ENCODE measurements around the gene TRMT112.

GRCh38 chr11:64275031-64275800 lies 42.1 kb downstream of the TRMT112 start:
- TF ChIP-seq STAT1 (IDR thresholded peaks at IDR 0.05; ENCODE audit: unreplicated experiment) = no peak
- TF ChIP-seq JUNB (IDR thresholded peaks at IDR 0.05; ENCODE audit: unreplicated experiment) = no peak
- no peak for TF ChIP-seq CREB1 (CRISPR knock-in tag; IDR thresholded peaks at IDR 0.05; ENCODE audit: low read depth)
- TF ChIP-seq NANOG (IDR thresholded peaks at IDR 0.05; ENCODE audit: borderline replicate concordance) = no peak
- no peak for TF ChIP-seq POLR2AphosphoS5 (IDR thresholded peaks at IDR 0.05; ENCODE audit: low read depth)
- TF ChIP-seq, protein P1, sequence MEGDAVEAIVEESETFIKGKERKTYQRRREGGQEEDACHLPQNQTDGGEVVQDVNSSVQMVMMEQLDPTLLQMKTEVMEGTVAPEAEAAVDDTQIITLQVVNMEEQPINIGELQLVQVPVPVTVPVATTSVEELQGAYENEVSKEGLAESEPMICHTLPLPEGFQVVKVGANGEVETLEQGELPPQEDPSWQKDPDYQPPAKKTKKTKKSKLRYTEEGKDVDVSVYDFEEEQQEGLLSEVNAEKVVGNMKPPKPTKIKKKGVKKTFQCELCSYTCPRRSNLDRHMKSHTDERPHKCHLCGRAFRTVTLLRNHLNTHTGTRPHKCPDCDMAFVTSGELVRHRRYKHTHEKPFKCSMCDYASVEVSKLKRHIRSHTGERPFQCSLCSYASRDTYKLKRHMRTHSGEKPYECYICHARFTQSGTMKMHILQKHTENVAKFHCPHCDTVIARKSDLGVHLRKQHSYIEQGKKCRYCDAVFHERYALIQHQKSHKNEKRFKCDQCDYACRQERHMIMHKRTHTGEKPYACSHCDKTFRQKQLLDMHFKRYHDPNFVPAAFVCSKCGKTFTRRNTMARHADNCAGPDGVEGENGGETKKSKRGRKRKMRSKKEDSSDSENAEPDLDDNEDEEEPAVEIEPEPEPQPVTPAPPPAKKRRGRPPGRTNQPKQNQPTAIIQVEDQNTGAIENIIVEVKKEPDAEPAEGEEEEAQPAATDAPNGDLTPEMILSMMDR (conservative IDR thresholded peaks at IDR 0.05; ENCODE audit: low read depth in 2 of 2) = no peak
- TF ChIP-seq EZH2 (IDR thresholded peaks at IDR 0.05; ENCODE audit: low read depth, unreplicated experiment) = no peak
- TF ChIP-seq EZH2phosphoT487 (IDR thresholded peaks at IDR 0.05; ENCODE audit: unreplicated experiment) = no peak
- TF ChIP-seq, protein P2, sequence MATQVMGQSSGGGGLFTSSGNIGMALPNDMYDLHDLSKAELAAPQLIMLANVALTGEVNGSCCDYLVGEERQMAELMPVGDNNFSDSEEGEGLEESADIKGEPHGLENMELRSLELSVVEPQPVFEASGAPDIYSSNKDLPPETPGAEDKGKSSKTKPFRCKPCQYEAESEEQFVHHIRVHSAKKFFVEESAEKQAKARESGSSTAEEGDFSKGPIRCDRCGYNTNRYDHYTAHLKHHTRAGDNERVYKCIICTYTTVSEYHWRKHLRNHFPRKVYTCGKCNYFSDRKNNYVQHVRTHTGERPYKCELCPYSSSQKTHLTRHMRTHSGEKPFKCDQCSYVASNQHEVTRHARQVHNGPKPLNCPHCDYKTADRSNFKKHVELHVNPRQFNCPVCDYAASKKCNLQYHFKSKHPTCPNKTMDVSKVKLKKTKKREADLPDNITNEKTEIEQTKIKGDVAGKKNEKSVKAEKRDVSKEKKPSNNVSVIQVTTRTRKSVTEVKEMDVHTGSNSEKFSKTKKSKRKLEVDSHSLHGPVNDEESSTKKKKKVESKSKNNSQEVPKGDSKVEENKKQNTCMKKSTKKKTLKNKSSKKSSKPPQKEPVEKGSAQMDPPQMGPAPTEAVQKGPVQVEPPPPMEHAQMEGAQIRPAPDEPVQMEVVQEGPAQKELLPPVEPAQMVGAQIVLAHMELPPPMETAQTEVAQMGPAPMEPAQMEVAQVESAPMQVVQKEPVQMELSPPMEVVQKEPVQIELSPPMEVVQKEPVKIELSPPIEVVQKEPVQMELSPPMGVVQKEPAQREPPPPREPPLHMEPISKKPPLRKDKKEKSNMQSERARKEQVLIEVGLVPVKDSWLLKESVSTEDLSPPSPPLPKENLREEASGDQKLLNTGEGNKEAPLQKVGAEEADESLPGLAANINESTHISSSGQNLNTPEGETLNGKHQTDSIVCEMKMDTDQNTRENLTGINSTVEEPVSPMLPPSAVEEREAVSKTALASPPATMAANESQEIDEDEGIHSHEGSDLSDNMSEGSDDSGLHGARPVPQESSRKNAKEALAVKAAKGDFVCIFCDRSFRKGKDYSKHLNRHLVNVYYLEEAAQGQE (IDR thresholded peaks at IDR 0.05; ENCODE audit: unreplicated experiment) = no peak

Measured in GM23338 (cell line).